ENCODE data around the gene BCL10.

GRCh38 chr1:85264150-85264549 is 12.3 kb downstream of the BCL10 start:
- TF ChIP-seq, protein P1, sequence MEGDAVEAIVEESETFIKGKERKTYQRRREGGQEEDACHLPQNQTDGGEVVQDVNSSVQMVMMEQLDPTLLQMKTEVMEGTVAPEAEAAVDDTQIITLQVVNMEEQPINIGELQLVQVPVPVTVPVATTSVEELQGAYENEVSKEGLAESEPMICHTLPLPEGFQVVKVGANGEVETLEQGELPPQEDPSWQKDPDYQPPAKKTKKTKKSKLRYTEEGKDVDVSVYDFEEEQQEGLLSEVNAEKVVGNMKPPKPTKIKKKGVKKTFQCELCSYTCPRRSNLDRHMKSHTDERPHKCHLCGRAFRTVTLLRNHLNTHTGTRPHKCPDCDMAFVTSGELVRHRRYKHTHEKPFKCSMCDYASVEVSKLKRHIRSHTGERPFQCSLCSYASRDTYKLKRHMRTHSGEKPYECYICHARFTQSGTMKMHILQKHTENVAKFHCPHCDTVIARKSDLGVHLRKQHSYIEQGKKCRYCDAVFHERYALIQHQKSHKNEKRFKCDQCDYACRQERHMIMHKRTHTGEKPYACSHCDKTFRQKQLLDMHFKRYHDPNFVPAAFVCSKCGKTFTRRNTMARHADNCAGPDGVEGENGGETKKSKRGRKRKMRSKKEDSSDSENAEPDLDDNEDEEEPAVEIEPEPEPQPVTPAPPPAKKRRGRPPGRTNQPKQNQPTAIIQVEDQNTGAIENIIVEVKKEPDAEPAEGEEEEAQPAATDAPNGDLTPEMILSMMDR (conservative IDR thresholded peaks at IDR 0.05; ENCODE audit: low read depth, low read length), result no peak
- TF ChIP-seq EZH2 (IDR thresholded peaks at IDR 0.05; ENCODE audit: low read length, unreplicated experiment), result no peak
